Fibroblast of mammary gland (primary cell): Measurements from ENCODE around the gene SDK2.
"Not testable (repeated sequence)": the region's sequence is repeated elsewhere in the genome, so short reads cannot be mapped to it uniquely, and the experiment has no call there.

ENCODE experiments used
- DNase-seq: peaks from one replicate; pipeline ENCODE4 v3.0.0-alpha.2; 2010; ENCODE audit warnings: low read depth
- H3K4me3 ChIP-seq: 2 replicates; pipeline ENCODE4 v1.5.1; 2011; ENCODE audit warnings: low read depth, mild to moderate bottlenecking, low read length, moderate library complexity; ENCODE audit not compliant: control insufficient read depth
- TF ChIP-seq, protein P1 (sequence below): conservative IDR thresholded peaks from 2 replicates; pipeline ENCODE4 v1.5.1; 2011; ENCODE audit warnings: low read depth, low read length, inconsistent platforms; ENCODE audit not compliant: control insufficient read depth, insufficient read depth

The SDK2 gene

DNA sequence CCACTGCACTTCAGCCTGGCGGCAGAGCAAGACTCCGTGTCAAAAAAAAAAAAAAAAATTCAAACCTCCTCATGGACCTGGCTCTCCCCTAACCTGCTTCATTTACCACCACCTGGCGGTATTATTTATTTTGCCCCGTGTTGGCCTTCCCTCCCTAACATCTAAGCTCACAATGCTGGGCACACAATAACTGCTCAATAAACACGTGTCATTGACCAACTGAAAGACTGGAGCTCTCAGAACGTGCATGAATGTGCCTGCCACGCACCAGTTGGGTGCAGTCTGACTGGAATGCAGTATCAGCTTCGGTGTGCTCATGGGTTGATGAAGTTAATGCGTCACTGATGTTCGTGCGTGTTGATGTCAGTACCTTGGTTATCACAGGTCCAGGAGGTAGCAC, 268.1 kb downstream of the SDK2 start:
- TF ChIP-seq, protein P1, sequence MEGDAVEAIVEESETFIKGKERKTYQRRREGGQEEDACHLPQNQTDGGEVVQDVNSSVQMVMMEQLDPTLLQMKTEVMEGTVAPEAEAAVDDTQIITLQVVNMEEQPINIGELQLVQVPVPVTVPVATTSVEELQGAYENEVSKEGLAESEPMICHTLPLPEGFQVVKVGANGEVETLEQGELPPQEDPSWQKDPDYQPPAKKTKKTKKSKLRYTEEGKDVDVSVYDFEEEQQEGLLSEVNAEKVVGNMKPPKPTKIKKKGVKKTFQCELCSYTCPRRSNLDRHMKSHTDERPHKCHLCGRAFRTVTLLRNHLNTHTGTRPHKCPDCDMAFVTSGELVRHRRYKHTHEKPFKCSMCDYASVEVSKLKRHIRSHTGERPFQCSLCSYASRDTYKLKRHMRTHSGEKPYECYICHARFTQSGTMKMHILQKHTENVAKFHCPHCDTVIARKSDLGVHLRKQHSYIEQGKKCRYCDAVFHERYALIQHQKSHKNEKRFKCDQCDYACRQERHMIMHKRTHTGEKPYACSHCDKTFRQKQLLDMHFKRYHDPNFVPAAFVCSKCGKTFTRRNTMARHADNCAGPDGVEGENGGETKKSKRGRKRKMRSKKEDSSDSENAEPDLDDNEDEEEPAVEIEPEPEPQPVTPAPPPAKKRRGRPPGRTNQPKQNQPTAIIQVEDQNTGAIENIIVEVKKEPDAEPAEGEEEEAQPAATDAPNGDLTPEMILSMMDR = no peak
- no peak for DNase-seq
- no peak overlapping the region for H3K4me3 ChIP-seq

DNA sequence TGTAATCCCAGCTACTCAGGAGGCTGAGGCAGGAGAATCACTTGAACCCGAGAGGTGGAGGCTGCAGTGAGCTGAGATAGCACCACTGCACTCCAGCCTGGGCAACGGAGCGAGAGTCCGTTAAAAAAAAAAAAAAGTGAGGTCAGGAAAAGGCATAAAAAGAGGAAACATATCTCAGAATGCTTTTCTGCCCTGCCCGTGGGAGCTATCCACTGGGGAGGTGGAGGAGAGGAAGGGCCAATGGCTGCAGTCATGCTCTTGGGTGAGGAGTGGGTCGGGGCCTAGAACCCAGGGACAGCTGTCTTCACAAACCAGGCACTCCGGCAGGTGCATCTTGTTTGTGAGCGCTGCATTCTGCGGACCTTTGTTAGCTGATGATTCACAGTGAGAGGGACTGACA, 272.4 kb downstream of the SDK2 start:
- no peak for DNase-seq
- no peak overlapping the region for H3K4me3 ChIP-seq
- TF ChIP-seq, protein P1 = no peak

DNA sequence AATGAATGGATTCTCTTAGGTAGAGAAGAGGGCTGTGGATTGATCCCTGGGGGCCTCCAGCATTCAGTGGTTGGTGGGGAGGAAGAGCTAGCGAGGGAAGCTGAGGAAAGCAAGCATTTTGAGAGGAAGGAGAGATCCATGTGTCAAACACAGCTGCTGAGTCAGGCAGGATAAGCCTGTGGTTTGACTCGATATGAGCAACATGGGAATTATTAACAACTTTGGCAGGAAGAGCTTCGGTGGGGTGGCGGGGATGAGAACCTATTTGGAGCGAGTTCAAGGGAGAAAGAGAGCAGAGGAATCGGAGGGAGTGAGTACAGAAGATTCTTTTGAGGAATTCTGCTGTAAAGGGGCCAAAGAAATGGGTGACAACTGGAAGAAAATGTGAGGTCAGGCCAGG, 273.0 kb downstream of the SDK2 start:
- TF ChIP-seq, protein P1 = no peak
- DNase-seq = peak; percentile 94
- no peak overlapping the region for H3K4me3 ChIP-seq

DNA sequence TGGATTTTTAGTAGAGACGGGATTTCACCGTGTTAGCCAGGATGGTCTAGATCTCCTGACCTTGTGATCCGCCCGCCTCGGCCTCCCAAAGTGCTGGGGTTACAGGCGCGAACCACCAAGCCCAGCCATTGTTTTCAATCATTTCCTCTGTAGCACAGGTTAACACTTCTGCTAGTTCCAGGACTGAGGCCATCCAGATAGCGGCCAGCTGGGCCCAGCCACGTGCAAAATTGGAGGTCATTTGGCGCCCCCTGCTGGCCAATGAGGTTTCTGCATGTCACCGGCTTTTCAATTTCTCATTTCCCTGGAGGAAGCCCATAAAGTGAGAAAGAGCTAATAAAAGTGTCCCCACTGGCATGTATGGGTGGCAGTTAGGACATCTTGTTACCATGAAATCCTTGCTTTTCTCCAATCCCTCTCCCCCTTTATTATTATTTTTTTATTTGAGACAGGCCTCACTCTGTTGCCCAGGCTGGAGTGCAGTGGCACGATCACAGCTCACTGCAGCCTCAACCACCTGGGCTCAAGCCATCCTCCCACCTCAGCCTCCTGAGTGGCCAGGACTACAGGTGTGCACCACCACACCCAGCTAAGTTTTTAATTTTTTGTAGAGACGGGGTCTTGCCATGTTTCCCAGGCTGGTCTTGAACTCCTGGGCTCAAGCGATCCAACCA, 274.3 kb downstream of the SDK2 start:
- H3K4me3 ChIP-seq = not testable (repeated sequence)
- TF ChIP-seq, protein P1 = peak; percentile 73
- DNase-seq = peak; percentile 70

DNA sequence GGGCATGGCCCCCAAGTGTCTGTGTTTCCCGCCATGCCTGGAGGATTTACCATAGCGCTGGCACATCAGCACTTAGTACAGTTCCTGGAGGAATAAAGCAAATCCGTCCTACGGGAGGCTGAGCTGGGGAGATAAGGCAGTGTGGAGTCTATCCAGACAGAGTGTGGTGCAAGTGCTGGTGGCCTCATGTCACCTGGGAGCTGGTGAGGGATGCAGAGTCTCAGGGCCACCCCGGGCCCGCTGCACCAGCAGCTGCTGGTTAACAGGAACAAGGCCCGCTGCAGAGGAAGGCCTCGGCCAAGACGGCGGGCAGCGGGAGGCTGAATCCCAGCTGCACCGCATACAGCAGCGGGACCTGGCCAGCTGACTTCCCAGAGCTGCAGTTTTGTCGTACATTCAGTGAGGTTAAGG, 275.1 kb downstream of the SDK2 start:
- TF ChIP-seq, protein P1 = no peak
- no peak for DNase-seq
- H3K4me3 ChIP-seq = no peak overlapping the region

DNA sequence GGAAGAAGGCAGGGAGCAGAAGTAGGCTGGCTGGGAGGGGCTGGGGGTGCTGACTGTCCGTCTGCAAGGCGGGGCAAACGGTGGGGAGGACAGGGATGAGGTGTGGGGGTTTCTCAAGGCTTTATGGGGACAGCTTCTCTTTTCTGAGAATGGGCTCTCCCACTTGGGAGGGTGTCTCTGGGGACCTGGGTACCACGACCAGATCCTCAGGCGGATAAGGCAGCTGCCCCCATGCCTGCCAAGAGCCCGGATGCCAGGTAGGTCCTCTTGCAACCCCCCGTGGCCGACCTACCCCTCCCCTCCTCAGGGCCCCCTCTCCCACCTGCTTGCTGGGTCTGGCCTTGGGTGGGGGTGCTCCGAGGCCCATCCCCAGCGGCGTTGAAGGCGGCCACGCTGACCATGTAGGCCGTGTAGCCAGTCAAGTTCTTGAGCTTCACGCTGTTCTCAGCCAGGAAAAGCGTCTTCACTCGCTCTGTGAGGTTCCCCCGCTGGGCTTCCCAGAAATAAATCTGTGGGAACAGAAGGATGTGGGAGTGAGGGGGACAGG, 276.1 kb downstream of the SDK2 start:
- DNase-seq = no peak
- TF ChIP-seq, protein P1 = no peak
- no peak overlapping the region for H3K4me3 ChIP-seq
